Upper lobe of left lung (tissue), 4 donors: ENCODE measurements around the gene ATP23.

Source experiments
- CTCF ChIP-seq, 6 experiments: fragments of 450-650 bp in 4 of 6; fragments of 200-600 bp in 2 of 6; sonication (generic) in 2 of 6; IDR thresholded peaks; one replicate each; pipeline ENCODE4 v1.5.1; 2016 to 2019; ENCODE audit warnings: antibody characterized with exemption in 6 of 6
- EP300 ChIP-seq, 4 donors: sonication (generic); formaldehyde crosslinking; IDR thresholded peaks; one replicate each; pipeline ENCODE4 v1.5.1; 2017; ENCODE audit warnings: antibody characterized with exemption in 4 of 4, control low read depth in 2 of 4
- POLR2AphosphoS5 ChIP-seq, 2 donors: sonication (generic); formaldehyde crosslinking; IDR thresholded peaks; one replicate each; pipeline ENCODE4 v1.5.1; 2017; ENCODE audit warnings: antibody characterized with exemption in 2 of 2

- TF ChIP-seq POLR2AphosphoS5 (IDR thresholded peaks at IDR 0.05): peak; percentile 40 to 72
- TF ChIP-seq CTCF (IDR thresholded peaks at IDR 0.05): peak; percentile 99 to 100 (median 100)
- no peak for TF ChIP-seq EP300 (IDR thresholded peaks at IDR 0.05)
These were observed 36.2 kb upstream of the ATP23 start for GRCh38 chr12:57904848-57905811.
